ENCODE data around the gene MDGA2. TPM values are rescaled to one million over a fixed set of nuclear protein-coding genes. Genes with fewer than 3 reads are reported as not detected.

MDGA2 gene
- total and polyA plus RNA-seq, 2 of the 13 experiments (the other 11 are each of a cell fraction or from before 2014, with no cell fraction given): not detected

GRCh38 chr14:46885566-46885965 lies 789.8 kb downstream of the MDGA2 start (continued):
- TF ChIP-seq, protein P1, sequence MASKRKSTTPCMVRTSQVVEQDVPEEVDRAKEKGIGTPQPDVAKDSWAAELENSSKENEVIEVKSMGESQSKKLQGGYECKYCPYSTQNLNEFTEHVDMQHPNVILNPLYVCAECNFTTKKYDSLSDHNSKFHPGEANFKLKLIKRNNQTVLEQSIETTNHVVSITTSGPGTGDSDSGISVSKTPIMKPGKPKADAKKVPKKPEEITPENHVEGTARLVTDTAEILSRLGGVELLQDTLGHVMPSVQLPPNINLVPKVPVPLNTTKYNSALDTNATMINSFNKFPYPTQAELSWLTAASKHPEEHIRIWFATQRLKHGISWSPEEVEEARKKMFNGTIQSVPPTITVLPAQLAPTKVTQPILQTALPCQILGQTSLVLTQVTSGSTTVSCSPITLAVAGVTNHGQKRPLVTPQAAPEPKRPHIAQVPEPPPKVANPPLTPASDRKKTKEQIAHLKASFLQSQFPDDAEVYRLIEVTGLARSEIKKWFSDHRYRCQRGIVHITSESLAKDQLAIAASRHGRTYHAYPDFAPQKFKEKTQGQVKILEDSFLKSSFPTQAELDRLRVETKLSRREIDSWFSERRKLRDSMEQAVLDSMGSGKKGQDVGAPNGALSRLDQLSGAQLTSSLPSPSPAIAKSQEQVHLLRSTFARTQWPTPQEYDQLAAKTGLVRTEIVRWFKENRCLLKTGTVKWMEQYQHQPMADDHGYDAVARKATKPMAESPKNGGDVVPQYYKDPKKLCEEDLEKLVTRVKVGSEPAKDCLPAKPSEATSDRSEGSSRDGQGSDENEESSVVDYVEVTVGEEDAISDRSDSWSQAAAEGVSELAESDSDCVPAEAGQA (IDR thresholded peaks at IDR 0.05; ENCODE audit: low read depth): no peak
- TF ChIP-seq, protein P1 (CRISPR knock-in tag; IDR thresholded peaks at IDR 0.05; ENCODE audit: borderline replicate concordance): no peak

- no peaks in the 10 kb centered on the region for H3K36me3 ChIP-seq (replicated peaks in 1 of 2; ENCODE audit: control insufficient read depth in 1 of 2, insufficient read depth in 2 of 2, low read length in 2 of 2)
- H3K27ac ChIP-seq (ENCODE audit: extremely low read length, insufficient read depth, low read length): no peak overlapping the region
- DNase-seq (ENCODE audit: low spot score) (no peak), FAIRE-seq (no peak), ATAC-seq (no peak)
- H3K4me3 ChIP-seq (replicated peaks in 1 of 3; ENCODE audit: insufficient read depth in 1 of 3, low read depth in 2 of 3, low read length in 3 of 3): no peak overlapping the region
- no TSS peak for BruUV-seq (replicated peaks)
- no peaks in the 10 kb centered on the region for H3K9me3 ChIP-seq (ENCODE audit: low read length)
- ChIA-PET POLR2A (no interaction called here), CTCF (ENCODE audit: low intra/inter-chr PET ratio, low total read pairs) (no interaction called here)
- no peak overlapping the region for H3K9ac ChIP-seq (ENCODE audit: insufficient read depth, low read depth, low read length)
- no peaks in the 10 kb centered on the region for H4K20me1 ChIP-seq (ENCODE audit: insufficient read depth, low read length)
- H2AFZ ChIP-seq (ENCODE audit: low read length): no peak overlapping the region
- in situ Hi-C loops (cut with HindIII; ENCODE audit: extremely low pct_ligation_motif_present, low pct_unique_long_range_greater_than_20kb): no loop called here
- no peaks in the 10 kb centered on the region for H3K27me3 ChIP-seq (ENCODE audit: control insufficient read depth in 1 of 2, insufficient read depth in 2 of 2, low read length in 2 of 2)
- no peak overlapping the region for H3K4me2 ChIP-seq (ENCODE audit: low read depth, low read length)
- intact Hi-C loops (cut with micrococcal nuclease; ENCODE audit: unreplicated experiment): no loop called here
- no peaks in the 10 kb centered on the region for H3K4me1 ChIP-seq (ENCODE audit: insufficient read depth, low read length)
- H3K79me2 ChIP-seq (ENCODE audit: insufficient read depth, low read length): no peaks in the 10 kb centered on the region
- TF ChIP-seq DMAP1 (CRISPR knock-in tag; IDR thresholded peaks at IDR 0.05): no peak
- TF ChIP-seq, protein P2, sequence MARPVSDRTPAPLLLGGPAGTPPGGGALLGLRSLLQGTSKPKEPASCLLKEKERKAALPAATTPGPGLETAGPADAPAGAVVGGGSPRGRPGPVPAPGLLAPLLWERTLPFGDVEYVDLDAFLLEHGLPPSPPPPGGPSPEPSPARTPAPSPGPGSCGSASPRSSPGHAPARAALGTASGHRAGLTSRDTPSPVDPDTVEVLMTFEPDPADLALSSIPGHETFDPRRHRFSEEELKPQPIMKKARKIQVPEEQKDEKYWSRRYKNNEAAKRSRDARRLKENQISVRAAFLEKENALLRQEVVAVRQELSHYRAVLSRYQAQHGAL (CRISPR knock-in tag; IDR thresholded peaks at IDR 0.05; ENCODE audit: not compliant biosample characterization): no peak
- no peak for TF ChIP-seq SRF (IDR thresholded peaks at IDR 0.05; ENCODE audit: low read depth, low read length)
- TF ChIP-seq ZNF337 (CRISPR knock-in tag; IDR thresholded peaks at IDR 0.05; ENCODE audit: borderline replicate concordance, low read depth): no peak
- TF ChIP-seq ZC3H13 (CRISPR knock-in tag; IDR thresholded peaks at IDR 0.05): no peak
- TF ChIP-seq MAFK (conservative IDR thresholded peaks at IDR 0.05 in 1 of 2, IDR thresholded peaks at IDR 0.05 in 1 of 2; ENCODE audit: low read length in 2 of 2): peak; percentile 68 to 83
- TF ChIP-seq FOXK1 (CRISPR knock-in tag; IDR thresholded peaks at IDR 0.05; ENCODE audit: borderline replicate concordance, low read depth): no peak
- no peak for TF ChIP-seq GPBP1L1 (CRISPR knock-in tag; IDR thresholded peaks at IDR 0.05)
- no peak for TF ChIP-seq ZNF234 (CRISPR knock-in tag; conservative IDR thresholded peaks at IDR 0.05)
- TF ChIP-seq DPF2 (CRISPR knock-in tag; IDR thresholded peaks at IDR 0.05; ENCODE audit: borderline replicate concordance, low read depth): no peak
- TF ChIP-seq, protein P3, sequence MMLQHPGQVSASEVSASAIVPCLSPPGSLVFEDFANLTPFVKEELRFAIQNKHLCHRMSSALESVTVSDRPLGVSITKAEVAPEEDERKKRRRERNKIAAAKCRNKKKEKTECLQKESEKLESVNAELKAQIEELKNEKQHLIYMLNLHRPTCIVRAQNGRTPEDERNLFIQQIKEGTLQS (CRISPR knock-in tag; IDR thresholded peaks at IDR 0.05): no peak
- no peak for TF ChIP-seq SP4 (CRISPR knock-in tag; IDR thresholded peaks at IDR 0.05)
- no peak for TF ChIP-seq ZNF12 (CRISPR knock-in tag; IDR thresholded peaks at IDR 0.05)
- no peak for TF ChIP-seq ZNF367 (CRISPR knock-in tag; IDR thresholded peaks at IDR 0.05; ENCODE audit: borderline replicate concordance)
- no peak for TF ChIP-seq ZNF577 (CRISPR knock-in tag; IDR thresholded peaks at IDR 0.05; ENCODE audit: borderline replicate concordance, low read depth)
Observed at GRCh38 chr14:46861753-46862152, 813.7 kb downstream of the MDGA2 start.

All from HepG2 (cell line).